Renal cortex interstitium (tissue), 11 donors: ENCODE data around the gene RPS24. TPM values are rescaled to one million over a fixed set of nuclear protein-coding genes. Genes with fewer than 3 reads are reported as not detected.
"Not testable (repeated sequence)": the region's sequence is repeated elsewhere in the genome, so short reads cannot be mapped to it uniquely, and the experiment has no call there.

Experiments used
- DNase-seq, 11 donors: peaks; one replicate each; pipeline ENCODE4 v3.0.0-alpha.2; 2013; ENCODE audit warnings: low read depth in 9 of 11, low spot score in 4 of 11; ENCODE audit errors: extremely low read depth in 1 of 11
- polyA plus RNA-seq, 3 donors: library from polyadenylated mRNA; unstranded; fragments of 120-200 nt; gene quantifications; one replicate each; pipeline ENCODE4 v1.2.1, GENCODE V29; 2013; ENCODE audit not compliant: insufficient read length in 3 of 3

The RPS24 gene
- polyA plus RNA-seq, 3 donors = 2,698 to 3,929 (median 3,357) TPM

DNA sequence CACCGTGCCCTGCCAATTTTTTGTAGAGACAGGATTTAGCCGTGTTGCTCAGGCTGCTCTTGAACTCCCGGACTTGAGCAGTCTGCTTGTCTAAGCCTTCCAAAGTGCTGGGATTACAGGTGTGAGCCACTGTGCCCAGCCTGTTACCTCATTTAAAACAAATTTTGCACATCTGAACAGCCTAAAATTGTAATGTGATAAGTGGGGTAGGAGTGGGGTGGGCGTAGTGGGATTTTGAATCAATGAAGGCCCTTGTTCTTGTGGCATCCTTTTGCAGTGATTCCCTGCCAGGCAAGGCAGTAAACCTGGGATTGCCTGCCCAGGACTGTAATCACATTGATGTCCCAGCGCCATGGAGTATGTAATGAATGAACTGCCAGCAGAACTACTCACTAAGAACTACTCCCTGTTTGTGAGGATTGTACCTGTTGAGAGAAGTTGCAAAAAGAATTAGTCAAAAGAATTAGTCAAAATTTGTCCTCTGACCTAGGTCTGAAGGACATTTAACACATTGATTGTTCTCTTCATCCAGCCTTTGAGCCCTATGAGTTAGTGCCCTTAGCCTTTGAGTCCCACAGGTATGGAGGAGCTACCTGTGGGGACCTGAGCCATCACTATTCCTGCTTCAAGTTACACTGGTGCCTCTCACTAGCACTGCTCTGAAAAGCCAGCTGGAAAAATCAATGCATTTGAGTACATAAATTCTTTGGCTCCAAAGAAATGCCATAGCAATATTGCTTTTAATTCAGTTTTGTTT lies 5.3 kb downstream of the RPS24 start:
- DNase-seq = no peak

DNA sequence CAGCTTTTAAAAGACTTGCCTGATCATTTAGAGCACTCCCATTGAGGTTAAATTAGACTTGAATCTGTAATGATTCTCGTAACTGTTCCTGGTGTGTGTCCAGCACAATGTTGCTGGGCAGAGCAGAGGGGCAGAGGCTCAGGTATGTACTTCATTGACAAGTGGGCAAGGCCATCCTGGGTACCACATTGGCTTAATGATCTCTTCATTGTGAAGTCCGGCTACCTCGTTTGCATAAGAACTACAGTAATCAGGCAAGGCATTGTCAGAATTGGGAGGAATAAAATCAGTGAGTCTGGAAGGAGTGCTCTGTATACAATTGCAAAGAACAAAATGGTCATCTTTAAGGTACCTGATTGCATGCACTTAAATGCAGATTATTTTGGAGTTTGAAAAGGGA lies 6.1 kb downstream of the RPS24 start:
- DNase-seq = no peak

DNA sequence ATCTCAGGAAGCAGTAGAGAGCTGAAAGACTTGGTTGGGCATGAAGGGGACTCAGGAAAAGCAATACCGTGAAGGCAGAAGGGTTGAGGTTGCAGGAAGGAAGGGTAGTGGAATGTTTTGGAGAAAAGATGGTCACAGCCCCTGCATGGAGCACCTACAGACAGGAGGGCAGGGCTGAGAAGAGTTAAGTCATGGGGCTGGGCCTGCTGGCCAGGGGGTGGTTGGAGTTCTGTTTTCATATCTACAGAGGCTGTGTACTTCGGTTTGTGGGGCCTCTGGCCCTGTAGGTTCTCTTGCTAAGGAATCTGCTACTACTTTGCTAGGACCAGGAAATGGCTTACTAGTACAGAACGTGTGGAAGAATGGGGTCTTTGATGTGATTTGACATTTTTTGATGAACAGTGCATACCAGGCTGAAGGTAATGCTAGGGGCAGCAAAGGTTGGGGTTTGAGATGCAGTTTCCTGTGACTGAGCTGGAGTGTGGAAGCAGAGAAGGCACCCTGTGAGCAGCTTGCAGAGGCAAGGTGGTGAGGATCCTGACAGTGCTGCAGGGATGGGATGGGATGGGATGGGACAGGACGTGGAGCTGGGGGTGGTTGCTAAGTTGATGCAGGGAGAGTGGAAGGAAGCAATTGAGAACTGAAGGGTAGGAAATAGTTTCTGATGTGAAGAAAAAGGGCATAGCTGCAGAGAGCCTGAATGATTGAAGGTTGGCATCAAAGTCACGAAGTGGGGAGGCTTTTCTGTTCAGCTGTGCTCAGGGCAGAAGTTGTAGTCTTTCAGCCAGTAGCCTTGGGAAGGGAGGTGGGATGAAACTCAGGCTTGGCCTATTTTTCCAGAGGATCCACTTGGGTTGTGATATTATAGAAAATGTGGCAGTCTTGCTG lies 7.8 kb downstream of the RPS24 start:
- DNase-seq = no peak

DNA sequence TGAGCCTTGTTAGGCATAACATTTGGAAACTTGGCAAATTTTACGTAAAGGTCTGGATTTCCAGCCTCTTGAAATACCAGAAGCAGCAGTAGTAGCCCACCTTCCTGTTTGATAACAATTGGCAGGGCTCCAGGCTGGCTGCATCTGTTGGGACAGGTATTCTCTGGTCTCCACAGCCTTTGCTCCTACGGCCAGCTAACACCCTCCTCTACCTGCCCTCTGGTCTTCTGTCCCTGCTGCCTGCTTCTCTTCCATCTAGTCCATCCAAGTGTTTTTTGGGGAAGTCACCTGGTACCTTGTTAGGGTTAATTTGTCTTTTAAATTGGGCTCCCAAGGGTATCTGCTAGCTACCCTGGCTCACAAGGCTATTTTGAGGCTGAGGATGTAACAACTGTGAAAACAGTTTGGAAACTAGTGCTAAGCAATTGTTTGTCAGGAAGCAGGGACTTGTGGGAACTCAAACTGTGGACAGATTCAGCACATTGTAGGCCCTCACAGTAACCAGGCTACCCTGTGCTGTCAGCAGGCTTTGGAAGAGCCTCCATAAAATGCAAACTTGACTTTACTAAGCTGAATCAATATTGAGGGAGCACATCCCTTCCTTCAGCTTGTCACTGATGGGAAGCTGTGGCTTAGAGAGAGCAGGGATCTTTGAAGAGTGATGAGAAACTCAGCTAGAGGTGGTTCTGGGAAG lies 8.5 kb downstream of the RPS24 start:
- no peak for DNase-seq

DNA sequence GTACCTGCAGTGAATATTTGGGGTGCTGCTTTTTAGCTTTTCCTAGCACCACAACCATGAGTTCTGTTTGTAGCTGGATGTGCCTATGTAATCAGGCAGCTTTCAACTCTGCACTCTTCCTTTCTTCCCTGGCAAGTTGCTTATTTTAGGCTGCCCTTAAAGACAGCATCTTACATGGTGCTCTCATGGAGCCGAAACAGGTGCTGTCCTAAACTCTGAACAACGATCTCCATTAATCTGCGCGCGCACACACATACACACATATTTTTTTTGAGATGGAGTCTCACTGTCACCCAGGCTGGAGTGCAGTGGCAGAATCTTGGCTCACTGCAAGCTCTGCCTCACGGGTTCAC lies 9.1 kb downstream of the RPS24 start:
- no peak for DNase-seq

DNA sequence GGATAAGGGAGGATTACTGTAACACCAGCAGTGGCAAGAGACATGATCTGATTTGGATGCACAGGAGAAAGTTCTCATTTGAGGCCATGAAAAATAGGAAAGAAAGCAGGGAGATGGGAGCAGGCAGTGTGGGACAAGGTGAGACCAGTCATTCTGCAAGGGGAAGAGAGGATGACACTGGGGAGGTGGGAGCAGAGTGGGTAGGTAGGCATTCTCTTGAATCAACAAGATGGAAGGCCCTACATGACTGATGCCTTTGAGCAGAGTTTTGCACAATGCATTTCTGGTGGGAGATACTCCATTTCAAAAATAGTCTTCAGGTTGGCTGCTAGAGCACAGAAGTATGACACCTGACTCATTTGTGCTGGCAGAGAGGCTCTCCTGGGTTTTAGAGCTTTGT lies 10.5 kb downstream of the RPS24 start:
- no peak for DNase-seq

DNA sequence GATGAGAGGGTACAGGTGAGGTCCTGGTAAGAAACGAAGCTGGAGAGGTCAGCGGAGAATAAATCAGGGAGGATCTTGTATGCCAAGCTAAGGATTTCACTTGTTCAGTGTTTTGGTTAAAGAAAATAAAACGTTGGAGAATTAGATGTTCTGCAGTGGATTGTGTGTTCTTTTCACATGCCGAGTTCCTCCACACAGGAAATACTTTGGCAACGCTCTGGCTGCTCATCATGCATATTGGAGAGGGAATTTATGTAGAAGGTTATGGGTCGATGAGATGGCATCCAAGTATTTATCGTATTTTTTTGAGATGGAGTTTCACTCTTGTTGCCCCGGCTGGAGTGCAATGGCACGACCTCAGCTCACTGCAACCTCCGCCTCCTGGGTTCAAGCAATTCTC lies 11.0 kb downstream of the RPS24 start:
- DNase-seq = no peak

DNA sequence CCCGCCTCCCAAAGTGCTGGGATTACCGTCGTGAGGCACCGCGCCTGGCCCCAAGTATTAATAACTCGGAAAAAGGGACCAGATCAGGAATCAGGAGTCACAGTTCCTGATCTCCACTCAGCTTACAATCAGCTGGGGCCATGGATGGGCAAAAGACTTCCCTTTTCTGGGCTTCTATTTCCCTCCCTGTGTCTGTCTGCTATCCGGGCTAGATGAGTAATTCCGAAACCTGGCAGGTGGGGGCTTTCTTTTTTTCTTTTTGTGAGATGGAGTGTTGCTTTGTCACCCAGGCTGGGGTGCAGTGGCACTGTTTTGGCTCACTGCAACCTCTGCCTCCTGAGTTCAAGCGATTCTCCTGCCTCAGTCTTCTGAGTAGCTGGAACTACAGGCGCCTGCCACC lies 11.6 kb downstream of the RPS24 start:
- DNase-seq = no peak

DNA sequence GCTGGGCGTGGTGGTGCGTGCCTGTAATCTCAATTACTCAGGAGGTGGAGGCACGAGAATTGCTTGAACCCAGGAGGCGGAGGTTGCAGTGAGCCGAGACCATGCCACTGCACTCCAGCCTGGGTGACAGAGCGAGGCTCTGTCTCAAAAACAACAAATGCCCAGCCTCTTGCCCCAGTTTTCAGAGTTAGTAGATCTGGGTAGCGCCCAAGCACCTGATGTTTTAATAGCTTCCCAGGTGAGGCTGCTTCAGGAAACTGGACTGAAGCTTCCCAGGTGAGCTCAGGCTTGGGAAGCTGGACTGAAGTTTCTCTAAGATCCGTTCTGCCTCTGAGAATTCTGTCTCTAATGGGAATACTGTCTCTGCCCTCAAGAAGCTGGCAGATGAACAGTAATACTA lies 12.2 kb downstream of the RPS24 start:
- no peak for DNase-seq

DNA sequence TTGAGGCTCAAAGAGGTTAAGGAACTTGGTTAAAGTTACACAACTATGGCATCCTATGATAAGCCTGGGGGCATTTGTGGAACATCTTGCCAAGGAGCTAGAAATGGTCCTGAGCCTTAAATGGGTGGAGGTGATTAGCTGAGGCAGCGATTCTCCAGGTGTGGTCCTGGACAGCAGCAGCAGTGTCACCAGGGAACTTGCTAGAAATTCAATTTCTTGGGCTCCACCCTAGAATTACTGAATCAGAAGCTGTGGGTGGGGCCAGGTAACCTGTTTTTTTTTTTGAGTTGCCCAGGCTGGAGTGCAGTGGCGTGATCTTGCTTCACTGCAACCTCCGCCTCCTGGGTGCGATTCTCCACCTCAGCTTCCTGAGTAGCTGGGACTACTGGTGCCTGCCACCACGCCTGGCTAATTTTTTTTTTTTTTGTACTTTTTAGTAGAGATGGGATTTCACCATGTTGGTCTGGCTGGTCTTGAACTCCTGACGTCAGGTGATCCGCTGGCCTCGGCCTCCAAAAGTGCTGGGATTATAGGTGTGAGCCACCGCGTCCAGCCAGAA lies 13.1 kb downstream of the RPS24 start:
- DNase-seq = no peak

DNA sequence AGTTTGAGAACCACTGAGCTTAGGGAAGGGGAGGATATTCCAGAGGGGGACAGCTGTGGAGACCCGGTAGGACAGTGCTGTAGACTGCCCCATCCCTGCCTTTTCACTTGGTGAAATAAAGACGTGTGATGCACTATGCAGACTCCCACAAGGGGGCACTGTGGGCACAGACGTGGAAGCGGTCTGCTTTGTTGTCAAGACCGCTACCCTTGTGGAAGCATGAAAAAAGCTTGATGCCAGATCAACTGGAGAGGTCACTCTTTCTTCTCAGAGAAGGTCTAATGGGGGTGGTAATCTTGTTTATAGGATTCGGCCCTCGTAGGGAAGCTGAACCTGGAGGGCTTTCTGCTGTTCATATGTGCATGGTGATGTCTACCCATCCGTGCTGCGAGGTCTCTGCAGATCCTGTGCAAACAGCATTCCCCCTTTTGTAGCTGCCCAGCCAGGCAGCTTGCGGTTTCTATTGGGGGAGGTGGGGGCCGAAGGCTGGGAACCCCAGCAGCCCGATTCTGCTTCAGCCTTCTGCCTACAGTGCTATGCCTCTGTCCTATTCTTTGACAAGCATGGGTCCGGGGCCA lies 13.7 kb downstream of the RPS24 start:
- DNase-seq = peak; percentile 79 to 90 (median 85)

DNA sequence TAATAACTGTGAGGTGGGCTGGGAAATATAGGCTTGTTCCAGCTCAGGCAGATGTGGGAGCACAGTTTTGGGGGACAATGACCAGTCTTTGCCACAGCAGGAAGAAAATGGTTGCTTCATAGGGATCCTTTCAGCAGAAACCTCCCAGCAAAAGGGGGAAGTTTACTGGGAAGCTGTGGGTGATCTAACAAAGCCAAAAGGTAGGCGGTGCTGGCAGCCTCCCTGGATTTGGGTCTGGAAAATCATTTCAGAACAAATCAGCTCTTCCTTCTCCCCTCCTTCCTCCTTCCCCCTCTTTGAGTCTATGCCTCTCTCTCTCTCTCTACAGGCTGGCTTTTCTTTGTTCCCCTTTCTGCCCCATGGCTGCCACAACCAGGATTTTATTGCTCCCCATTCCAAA lies 16.2 kb downstream of the RPS24 start:
- no peak for DNase-seq

DNA sequence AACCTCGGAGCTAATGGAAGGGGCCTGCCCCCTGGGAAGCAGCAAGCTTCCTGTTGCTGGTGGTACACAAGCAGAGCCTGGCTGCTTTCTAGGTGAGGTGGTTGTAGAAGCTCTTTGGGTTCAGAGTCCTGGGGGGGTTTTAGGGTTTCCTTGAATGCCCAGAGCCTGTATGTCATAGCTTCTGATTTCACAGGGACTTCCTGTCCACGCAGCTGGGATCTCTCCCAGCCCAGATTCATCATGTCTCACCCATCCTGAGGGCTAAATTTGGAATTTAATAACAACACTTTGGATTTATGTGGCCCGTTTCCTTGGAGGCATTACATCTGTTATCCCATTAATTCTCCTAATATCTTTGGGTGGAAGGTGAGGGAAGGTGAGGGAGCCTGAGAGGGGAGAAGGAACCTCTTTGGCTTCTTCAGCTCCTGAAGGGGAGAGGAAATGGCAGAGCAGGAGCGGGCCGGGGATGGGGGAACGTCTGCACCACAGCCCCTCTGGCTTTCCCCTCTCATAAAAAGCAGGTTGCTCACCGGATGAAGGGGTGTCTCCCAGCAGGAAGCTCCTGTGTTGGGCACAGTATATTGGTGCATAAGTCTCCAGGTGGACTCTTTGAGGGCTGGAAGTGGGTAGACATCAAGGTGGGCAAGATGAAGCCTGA lies 19.7 kb downstream of the RPS24 start:
- DNase-seq = peak in 3 of 11 donors; percentile 42 to 59 (median 45)

DNA sequence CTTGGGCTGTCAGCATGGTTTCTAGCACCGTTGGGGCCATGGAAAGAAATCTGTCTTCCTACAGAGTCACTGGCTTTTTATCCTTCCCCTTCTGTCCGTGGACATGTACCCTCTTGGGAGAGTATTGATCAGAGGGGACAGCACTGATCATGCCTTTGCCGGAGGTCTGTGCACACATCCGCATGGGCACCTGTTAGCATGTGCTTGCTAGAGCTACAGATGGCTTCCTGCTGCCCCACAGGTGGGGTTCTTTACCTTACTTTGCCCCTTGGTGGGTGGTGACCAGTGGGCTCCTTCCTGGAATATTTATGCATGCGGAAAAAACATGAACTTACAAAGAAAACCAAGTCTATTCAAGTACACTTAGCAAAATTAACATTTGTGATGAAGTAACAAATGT lies 24.9 kb downstream of the RPS24 start:
- no peak for DNase-seq

DNA sequence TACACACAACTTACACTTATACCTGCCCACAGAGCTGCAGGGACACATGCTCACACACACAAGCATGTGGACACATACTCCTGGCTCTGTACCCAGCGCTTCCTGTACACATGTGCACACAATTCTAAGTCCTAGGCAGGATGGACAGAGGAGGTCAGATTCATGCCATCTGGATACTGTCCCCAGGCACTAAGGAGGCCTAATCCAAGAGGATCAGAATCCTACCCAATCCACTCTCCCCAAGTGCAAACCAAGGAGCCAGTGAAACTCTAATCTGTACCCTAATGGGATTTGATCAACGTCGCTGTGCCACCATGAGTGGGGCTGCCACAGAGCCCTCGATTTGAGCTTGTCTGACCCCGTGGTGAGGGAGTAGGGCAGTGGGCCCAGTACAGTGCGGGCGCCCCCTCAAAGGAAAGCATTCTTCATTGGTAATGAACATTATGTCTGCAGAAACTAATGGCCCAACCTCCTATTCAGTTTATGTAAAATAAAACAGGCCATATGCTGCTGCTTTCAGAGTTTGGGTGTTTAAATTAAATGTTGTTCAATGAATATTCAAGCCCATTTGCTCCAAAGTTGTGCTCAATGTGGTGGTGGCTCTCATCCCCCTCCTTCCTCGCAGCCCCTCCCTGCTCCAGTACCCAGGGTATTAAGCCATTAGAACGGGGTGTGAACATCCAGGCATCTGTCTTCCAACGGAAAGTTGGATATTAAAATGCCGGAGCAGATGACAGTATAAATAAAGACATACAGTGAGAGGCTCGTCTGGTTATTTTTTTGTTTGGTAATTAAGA lies 26.4 kb downstream of the RPS24 start:
- no peak for DNase-seq

DNA sequence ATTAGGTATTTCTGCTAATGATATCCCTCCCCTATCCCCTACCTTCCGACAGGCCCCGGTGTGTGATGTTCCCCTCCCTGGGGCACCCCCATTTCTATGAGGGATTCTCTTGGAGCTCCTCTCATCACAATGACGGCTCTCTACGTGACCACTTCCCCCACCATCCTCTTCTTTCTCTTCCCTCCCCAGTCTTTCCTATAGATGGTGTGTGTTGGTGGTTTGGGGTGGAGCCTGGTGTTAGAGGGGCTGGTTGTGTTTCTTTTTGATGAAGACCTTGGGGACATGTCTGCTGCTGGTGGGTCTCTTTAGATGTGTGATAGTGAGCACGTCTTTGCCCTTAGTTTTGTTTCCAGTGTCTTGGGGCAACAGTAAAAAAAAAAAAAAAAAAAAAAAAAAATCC lies 28.6 kb downstream of the RPS24 start:
- no peak for DNase-seq

DNA sequence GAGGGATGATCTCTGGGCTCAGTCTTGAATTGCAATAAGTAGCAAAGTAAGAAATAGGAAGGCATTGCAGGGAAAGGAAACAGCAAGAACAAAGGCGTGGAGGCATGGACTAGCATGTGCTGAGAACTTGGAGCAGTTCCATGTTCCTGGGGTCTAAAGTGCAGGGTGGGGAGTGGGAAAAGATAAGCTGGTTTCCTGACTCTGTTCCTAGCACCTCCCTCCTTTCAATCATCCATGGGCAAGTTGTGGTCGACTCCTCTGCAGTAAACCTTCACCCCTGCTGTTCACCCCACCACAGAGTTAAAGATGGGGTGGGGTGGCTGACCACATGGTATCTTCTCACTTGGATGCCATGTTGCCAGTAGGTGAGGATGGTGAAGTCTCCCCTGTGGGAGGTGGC lies 29.6 kb downstream of the RPS24 start:
- no peak for DNase-seq

DNA sequence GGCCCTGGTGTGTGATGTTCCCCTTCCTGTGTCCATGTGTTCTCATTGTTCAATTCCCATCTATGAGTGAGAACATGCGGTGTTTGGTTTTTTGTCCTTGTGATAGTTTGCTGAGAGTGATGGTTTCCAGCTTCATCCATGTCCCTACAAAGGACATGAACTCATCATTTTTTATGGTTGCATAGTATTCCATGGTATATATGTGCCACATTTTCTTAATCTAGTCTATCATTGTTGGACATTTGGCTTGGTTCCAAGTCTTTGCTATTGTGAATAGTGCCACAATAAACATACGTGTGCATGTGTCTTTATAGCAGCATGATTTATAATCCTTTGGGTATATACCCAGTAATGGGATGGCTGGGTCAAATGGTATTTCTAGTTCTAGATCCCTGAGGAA lies 31.3 kb downstream of the RPS24 start:
- DNase-seq = not testable (repeated sequence)
